HG03469 (cell line): ENCODE results near the gene IFFO2.
"Not testable (repeated sequence)": the region's sequence is repeated elsewhere in the genome, so short reads cannot be mapped to it uniquely, and the experiment has no call there.

Source experiments
- ATAC-seq: cut with Tn5 transposase; IDR thresholded peaks from one replicate; pipeline ENCODE4 v1.9.1; 2021; ENCODE audit warnings: mild to moderate bottlenecking, moderate library complexity, moderate number of reproducible peaks; ENCODE audit not compliant: unreplicated experiment

IFFO2 gene

DNA sequence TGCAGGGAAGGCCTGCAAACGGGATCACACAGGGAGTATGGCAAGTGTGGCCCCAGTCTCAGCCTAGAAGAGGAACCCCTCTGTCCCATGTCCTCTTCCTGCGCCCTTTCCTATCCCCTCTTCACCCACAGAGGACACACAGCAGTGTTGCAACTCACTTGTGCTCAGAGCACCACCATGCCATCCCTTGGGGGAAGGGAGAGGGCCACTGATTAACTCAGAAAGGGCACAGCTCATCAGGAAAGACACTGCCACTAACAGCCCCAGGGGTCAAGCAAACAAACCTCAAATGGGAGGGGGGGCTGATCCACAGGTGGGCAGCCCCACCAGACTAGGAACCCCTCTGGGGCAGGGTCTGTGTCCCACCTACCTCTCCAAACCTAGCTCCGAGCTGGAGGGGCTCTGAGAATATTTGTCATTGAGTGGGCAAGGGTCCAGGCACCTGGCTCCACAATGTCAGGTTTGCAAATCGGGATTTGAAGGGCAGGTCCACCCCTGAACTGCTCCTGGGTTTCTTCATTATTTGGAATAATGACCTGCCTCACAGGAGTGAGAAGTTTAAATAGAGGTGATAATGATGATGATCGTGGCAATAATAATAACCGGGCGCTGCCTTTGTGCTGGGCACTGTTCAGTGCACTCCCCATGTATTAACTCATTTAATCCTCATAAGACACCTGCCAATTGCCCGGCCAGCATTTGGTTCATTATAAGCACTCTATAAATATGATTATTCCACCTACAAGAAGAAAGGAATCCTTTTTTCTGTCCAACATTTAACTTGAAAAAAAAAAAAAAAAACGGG lies 55.1 kb downstream of the IFFO2 start:
- ATAC-seq: no peak

GRCh38 chr1:18900303-18900841 lies 56.1 kb downstream of the IFFO2 start:
- no peak for ATAC-seq

DNA sequence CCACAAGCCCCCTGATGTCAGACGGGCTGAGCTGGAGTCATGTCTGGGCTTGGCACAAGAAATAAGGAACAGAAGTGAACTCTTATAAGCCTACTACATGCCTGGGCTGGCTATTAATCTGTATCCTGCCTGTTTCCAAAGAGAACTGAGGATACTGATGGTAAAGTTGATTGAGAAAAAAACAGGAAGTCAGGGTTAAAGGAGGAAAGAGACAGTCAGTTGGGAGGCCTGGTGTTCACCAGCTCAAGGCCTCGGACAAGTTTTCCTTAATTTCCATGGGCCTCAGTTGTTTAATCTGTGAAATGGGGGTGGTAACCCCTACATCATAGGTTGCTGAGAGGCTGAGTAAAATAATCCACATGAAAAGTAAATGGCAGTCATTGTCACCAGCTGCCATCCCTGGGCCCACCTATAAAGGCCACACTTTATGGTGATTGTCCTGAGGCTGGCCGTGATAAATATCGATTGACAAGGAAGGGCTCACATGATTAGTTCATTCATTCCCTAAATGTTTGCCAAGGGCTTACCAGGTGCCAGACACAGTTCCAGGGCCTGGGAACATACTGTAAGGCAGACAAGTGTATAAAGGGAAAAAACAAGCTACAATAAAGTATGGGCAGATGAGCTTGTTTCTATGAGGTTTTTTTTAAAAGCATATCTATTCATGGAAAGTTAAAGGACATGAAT lies 57.0 kb downstream of the IFFO2 start:
- ATAC-seq: no peak

DNA sequence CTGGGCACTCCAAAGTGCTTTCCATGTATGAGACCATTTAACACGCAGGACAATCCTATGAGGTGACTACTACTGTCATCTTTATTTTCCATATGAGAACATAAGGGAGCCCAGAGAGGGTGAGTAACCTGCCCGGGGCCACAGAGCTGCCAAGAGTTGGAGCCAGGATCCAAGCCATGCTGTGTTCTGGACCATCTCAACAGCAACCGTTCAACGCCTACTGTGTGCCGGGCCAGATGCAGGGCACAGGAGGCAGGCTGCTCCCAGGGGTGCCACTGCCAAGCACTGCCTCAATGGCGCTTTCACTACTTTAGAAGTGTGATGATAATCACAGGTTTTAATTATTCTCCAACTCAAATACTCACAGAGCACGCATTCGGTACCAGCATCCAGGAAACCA lies 57.9 kb downstream of the IFFO2 start:
- ATAC-seq: no peak

- no peak for ATAC-seq
Measured at GRCh38 chr1:18895317-18895716, 61.2 kb downstream of the IFFO2 start.

DNA sequence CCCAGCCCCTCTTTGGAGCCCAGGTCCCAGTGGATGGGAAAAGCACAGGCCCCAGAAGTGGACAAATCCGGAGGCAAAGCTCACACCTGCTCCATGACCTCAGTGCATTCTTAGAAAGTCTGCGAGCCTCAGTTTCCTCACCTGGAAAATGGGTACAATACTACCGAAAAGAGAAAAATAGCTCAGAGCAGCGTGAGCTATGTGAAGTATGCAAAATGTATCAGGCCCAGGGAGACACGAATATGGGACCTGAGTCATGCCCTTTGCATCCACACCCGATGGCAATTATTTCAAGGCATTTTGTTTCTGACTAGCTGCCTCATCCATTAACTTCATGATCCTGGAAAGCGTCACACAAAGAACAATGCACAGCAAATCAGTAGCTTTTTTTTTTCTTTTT lies 63.4 kb downstream of the IFFO2 start:
- ATAC-seq: no peak

GRCh38 chr1:18891858-18892257 lies 64.6 kb downstream of the IFFO2 start:
- ATAC-seq: not testable (repeated sequence)

GRCh38 chr1:18891426-18891780 lies 65.1 kb downstream of the IFFO2 start:
- ATAC-seq: no peak

DNA sequence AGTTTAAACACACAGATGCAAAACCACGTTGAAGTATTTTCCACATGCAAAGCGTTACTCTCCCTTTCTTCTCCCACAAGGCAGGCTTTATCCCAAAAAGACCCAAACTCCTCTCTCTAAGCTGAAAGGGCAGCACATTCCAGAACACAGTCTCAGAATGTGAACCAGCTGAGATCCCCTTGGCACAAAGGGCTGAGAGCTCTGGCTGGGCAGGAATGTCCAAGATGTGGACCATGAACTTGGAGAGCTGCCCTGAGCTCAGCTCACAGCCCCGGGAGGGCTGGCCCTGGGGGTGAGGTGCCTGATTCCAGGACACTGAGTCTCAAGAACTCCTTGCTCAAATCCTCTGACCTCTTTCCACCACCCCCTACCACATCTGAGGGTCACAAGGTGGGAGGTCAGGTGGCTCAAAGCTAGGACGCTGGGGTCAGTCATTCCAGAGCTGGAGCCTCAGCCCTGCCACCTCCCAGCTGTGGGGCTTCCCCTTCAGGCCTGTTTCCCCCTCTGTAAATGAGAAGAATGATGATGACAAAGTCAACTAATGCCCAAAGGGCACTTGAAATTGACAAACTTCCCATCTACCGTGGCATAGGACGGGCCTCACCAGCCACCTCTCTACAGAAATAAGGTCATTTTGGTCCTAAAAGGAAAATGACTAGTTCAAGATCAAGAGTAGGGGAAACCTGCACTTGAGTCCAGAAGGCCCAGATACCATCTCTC lies 65.6 kb downstream of the IFFO2 start:
- no peak for ATAC-seq

- no peak for ATAC-seq
Measured at GRCh38 chr1:18886003-18886335, 70.5 kb downstream of the IFFO2 start.

DNA sequence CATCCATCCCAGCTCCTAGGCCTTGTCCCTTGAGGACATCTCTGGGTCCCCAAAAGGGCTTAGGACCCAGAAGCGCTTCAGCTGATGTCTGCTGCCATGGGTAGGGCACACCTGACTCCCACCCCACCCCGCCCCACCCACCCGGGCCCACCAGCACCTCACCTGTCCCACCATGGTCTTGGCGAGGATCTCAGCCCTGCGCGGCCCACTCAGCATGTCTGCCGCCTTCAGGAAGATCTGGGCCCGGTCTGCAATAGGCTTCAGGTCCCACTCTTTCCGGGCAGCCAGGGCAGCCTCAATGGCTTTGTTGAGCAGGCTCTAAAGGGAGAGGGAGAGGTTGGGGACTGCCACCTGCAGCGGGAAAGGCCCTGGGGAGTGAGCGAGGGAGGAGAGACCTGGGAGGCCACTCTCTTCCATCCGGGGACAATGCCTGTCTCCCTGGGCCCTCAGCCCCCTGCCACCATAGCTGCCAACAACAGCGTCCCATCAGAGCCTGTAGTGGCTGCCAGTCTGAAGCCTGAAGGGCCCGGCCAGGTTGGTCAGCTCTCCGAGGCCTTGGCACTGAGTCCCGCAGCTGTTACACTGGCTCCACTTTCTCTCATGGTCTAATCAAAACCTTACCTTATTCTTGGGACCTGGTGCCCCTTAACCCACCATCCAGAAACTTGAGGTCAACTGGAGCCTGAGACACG lies 71.0 kb downstream of the IFFO2 start:
- ATAC-seq: no peak

DNA sequence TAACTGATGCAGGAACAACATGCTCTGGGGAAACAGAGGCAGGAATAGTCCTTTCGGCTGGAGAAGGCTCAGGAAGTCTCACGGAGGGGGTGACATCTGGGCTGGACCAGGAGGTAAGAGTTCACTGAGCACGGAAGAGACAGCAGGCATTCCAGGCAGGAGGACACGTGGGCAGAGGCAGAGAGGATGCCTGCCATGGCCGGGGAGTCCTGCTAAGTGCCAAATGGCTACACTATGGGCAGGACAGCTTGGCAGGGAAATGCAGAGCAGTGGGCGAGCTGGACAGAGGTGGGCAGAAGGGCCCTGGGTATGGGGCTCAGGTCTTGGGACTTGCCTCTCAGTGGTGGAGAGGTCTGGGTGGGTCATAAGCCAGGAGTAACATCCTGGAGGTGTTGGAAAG lies 71.7 kb downstream of the IFFO2 start:
- ATAC-seq: no peak

DNA sequence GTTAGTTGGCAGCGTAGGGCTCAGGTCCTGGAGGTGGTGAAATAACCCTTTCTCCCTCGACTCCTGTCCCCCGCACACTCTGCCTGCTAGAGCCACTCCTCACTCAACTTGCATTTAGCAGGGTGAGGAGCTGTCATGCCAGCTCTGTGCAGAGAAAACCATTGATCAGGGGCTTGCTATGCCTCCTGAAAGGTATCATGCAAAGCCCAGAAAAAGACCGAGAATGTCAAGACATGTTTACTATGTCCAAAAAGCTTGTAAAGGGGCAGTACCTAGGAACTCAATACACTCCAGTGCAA lies 72.1 kb downstream of the IFFO2 start:
- ATAC-seq: no peak

- no peak for ATAC-seq
Measured at GRCh38 chr1:18883636-18884418, 72.6 kb downstream of the IFFO2 start.

DNA sequence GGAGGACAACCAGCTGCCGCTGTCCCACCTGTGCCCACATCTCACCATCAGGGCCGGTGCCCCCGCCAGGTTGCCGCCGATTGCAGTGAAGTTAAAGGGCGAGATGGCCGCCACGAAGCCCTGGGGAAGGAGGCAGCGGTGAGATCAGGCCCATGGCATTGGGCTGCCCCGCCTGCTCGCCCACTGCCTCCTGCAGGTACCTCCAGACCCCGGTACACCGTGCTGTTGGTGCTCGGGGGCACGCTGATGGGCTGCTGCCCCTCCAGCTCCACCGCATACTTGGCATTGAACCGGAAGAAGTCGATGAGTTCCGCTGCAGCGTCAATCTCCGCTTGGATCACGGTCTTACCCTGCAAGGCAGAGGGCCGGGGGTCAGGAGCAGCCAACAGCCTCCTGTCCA lies 73.4 kb downstream of the IFFO2 start:
- ATAC-seq: no peak

GRCh38 chr1:18882486-18882885 lies 74.0 kb downstream of the IFFO2 start:
- no peak for ATAC-seq

GRCh38 chr1:18881642-18882431 lies 74.6 kb downstream of the IFFO2 start:
- ATAC-seq: no peak

- no peak for ATAC-seq
Measured at GRCh38 chr1:18881164-18881563, 75.3 kb downstream of the IFFO2 start.

GRCh38 chr1:18880585-18880984 lies 75.9 kb downstream of the IFFO2 start:
- no peak for ATAC-seq

GRCh38 chr1:18879791-18880309 lies 76.6 kb downstream of the IFFO2 start:
- no peak for ATAC-seq
